GM23338 (cell line): ENCODE measurements around the gene CD33. TPM values are rescaled to one million over a fixed set of nuclear protein-coding genes. Genes with fewer than 3 reads are reported as not detected.

Source experiments
- ATAC-seq: fragments of 200-7000 bp; cut with Tn5 transposase; 3 replicates; pipeline ENCODE4 v1.9.1; 2020
- DNase-seq: peaks from one replicate; pipeline ENCODE4 v3.0.0-alpha.2; 2015; ENCODE audit warnings: low spot score
- H2AFZ ChIP-seq: fragments of 200-600 bp; sonication (generic); 2 replicates; pipeline ENCODE4 v1.8.0; 2016; ENCODE audit warnings: antibody characterized with exemption, mild to moderate bottlenecking, moderate library complexity
- H3F3A ChIP-seq: fragments of 200-600 bp; sonication (generic); replicated peaks from 2 replicates; pipeline ENCODE4 v1.8.0; 2017; ENCODE audit warnings: antibody characterized with exemption, mixed run types, low read depth
- H3K27ac ChIP-seq: fragments of 200-600 bp; sonication (generic); 2 replicates; pipeline ENCODE4 v1.6.1; 2016; ENCODE audit warnings: low read depth
- H3K27me3 ChIP-seq: fragments of 200-600 bp; sonication (generic); 2 replicates; pipeline ENCODE4 v1.8.0; 2016; ENCODE audit warnings: mild to moderate bottlenecking, mixed run types, moderate library complexity; ENCODE audit not compliant: insufficient read depth
- H3K36me3 ChIP-seq: fragments of 200-600 bp; sonication (generic); 2 replicates; pipeline ENCODE4 v1.8.0; 2016; ENCODE audit warnings: mild to moderate bottlenecking; ENCODE audit not compliant: insufficient read depth
- H3K4me1 ChIP-seq: fragments of 200-600 bp; sonication (generic); 2 replicates; pipeline ENCODE4 v1.8.0; 2016; ENCODE audit warnings: mild to moderate bottlenecking, moderate library complexity; ENCODE audit not compliant: insufficient read depth
- H3K4me2 ChIP-seq: fragments of 200-600 bp; sonication (generic); 2 replicates; pipeline ENCODE4 v1.7.1; 2017; ENCODE audit warnings: mixed run types
- H3K4me3 ChIP-seq: fragments of 200-600 bp; sonication (generic); 2 replicates; pipeline ENCODE4 v1.6.1; 2016; ENCODE audit warnings: mixed run types
- H3K79me2 ChIP-seq: fragments of 200-600 bp; sonication (generic); replicated peaks from 2 replicates; pipeline ENCODE4 v1.8.0; 2017; ENCODE audit warnings: mild to moderate bottlenecking; ENCODE audit not compliant: insufficient read depth
- H3K9me2 ChIP-seq: fragments of 200-600 bp; sonication (generic); 2 replicates; pipeline ENCODE4 v1.8.0; 2017; ENCODE audit not compliant: insufficient read depth
- H4K20me1 ChIP-seq: fragments of 200-600 bp; sonication (generic); replicated peaks from 2 replicates; pipeline ENCODE4 v1.8.0; 2017; ENCODE audit warnings: mild to moderate bottlenecking; ENCODE audit not compliant: insufficient read depth
- H3K27ac Mint-ChIP-seq: 2 replicates; pipeline ENCODE4 v1.8.0; 2020; ENCODE audit warnings: inconsistent platforms, mild to moderate bottlenecking, moderate library complexity, mixed read lengths
- H3K27me3 Mint-ChIP-seq: 3 replicates; pipeline ENCODE4 v1.8.0; 2022; ENCODE audit warnings: low read depth, mild to moderate bottlenecking, moderate library complexity, mixed read lengths, inconsistent platforms; ENCODE audit not compliant: insufficient read depth, poor library complexity
- H3K36me3 Mint-ChIP-seq: 3 replicates; pipeline ENCODE4 v1.8.0; 2021; ENCODE audit warnings: low read depth, mild to moderate bottlenecking, inconsistent platforms, moderate library complexity, mixed read lengths
- H3K4me1 Mint-ChIP-seq: 3 replicates; pipeline ENCODE4 v1.8.0; 2020; ENCODE audit warnings: mild to moderate bottlenecking, inconsistent platforms, mixed read lengths
- H3K4me3 Mint-ChIP-seq: 3 replicates; pipeline ENCODE4 v1.8.0; 2021; ENCODE audit warnings: moderate library complexity, mild to moderate bottlenecking, inconsistent platforms, mixed read lengths
- H3K9me3 Mint-ChIP-seq: 3 replicates; pipeline ENCODE4 v1.8.0; 2020; ENCODE audit warnings: moderate library complexity, mild to moderate bottlenecking, inconsistent platforms, mixed read lengths
- CREB1 ChIP-seq: fragments of 250-450 bp; sonication (Bioruptor Pico); IDR thresholded peaks from 2 replicates; pipeline ENCODE4 v1.5.0; 2020; ENCODE audit warnings: low read depth, mild to moderate bottlenecking, moderate library complexity
- CTCF ChIP-seq, 2 experiments: fragments of 200-600 bp in 1 of 2; sonication (generic) in 1 of 2; conservative IDR thresholded peaks; 2 replicates each; pipeline versions ENCODE4 v1.5.1 to v1.6.1; 2016 to 2017; ENCODE audit warnings: antibody characterized with exemption in 2 of 2, low read depth in 2 of 2, mild to moderate bottlenecking in 2 of 2, moderate library complexity in 1 of 2
- ETS1 ChIP-seq: IDR thresholded peaks from 2 replicates; pipeline ENCODE4 v1.6.1; 2016; ENCODE audit warnings: antibody characterized with exemption
- EZH2 ChIP-seq: fragments of 200-600 bp; sonication (generic); IDR thresholded peaks from one replicate; pipeline ENCODE4 v1.8.0; 2017; ENCODE audit warnings: antibody characterized with exemption, mild to moderate bottlenecking, low read depth; ENCODE audit not compliant: unreplicated experiment
- JUNB ChIP-seq: IDR thresholded peaks from one replicate; pipeline ENCODE4 v1.6.1; 2016; ENCODE audit warnings: antibody characterized with exemption; ENCODE audit not compliant: unreplicated experiment
- NANOG ChIP-seq: IDR thresholded peaks from 2 replicates; pipeline ENCODE4 v1.6.1; 2016; ENCODE audit warnings: antibody characterized with exemption, borderline replicate concordance
- STAT1 ChIP-seq: IDR thresholded peaks from one replicate; pipeline ENCODE4 v1.6.1; 2016; ENCODE audit warnings: antibody characterized with exemption; ENCODE audit not compliant: unreplicated experiment
- ZNF114 ChIP-seq: fragments of 250-450 bp; sonication (Bioruptor Pico); IDR thresholded peaks from 2 replicates; pipeline ENCODE4 v1.5.0; 2020; ENCODE audit warnings: mild to moderate bottlenecking, moderate library complexity
- ZNF331 ChIP-seq: fragments of 250-450 bp; sonication (Bioruptor Pico); IDR thresholded peaks from 2 replicates; pipeline ENCODE4 v1.5.0; 2020; ENCODE audit warnings: low read depth, mild to moderate bottlenecking, moderate library complexity
- ZNF462 ChIP-seq: fragments of 250-450 bp; sonication (Bioruptor Pico); IDR thresholded peaks from 2 replicates; pipeline ENCODE4 v1.5.0; 2020; ENCODE audit warnings: mild to moderate bottlenecking, moderate library complexity
- polyA plus RNA-seq: library from polyadenylated mRNA; unstranded; fragments of >200 nt; fragmentation: Nextera tagmentation; extraction: Ambion mirVana; gene quantifications from 2 replicates; pipeline ENCODE4 v1.2.1, GENCODE V29; 2016
- total RNA-seq: library from RNA; depleted of rRNA; stranded (reverse); fragments of >200 nt; shearing (Covaris generic); gene quantifications from 2 replicates; pipeline ENCODE4 v1.2.3, GENCODE V29; 2014

CD33 gene
- total and polyA plus RNA-seq, 2 experiments from 2014 or later = 0.45 TPM; not detected in 1

GRCh38 chr19:51183629-51184028 lies 41.3 kb upstream of the CD33 start (continued):
- TF ChIP-seq ZNF114 (CRISPR knock-in tag) (no peak), NANOG (no peak), ZNF462 (CRISPR knock-in tag) (no peak), STAT1 (no peak), EZH2 (no peak), CREB1 (no peak)

- peaks cover 18% of the 10 kb centered on the region for H3K27me3 Mint-ChIP-seq
- H3K4me3 Mint-ChIP-seq = no peak overlapping the region
- TF ChIP-seq CTCF (conservative IDR thresholded peaks at IDR 0.05; ENCODE audit: low read depth in 2 of 2) (no peak), ZNF331 (CRISPR knock-in tag) (no peak), NANOG (no peak), ZNF114 (CRISPR knock-in tag) (no peak), ETS1 (no peak), JUNB (no peak), STAT1 (no peak), CREB1 (no peak)
These were observed 39.6 kb upstream of the CD33 start for GRCh38 chr19:51185069-51185867.

More at GRCh38 chr19:51185069-51185867, 39.6 kb upstream of the CD33 start:
- Mint-ChIP-seq H3K27ac (no peak overlapping the region), H3K4me1 (no peaks in the 10 kb centered on the region), H3K36me3 (no peaks in the 10 kb centered on the region), H3K9me3 (peaks cover 35% of the 10 kb centered on the region)
- DNase-seq (no peak), ATAC-seq (no peak)
- no peaks in the 10 kb centered on the region for H3K4me1 ChIP-seq
- no peak overlapping the region for H3K4me3 ChIP-seq
- H3K9me2 ChIP-seq = 0 out of 2 replicates have a peak, but pooled peaks cover 2% of the 10 kb centered on the region
- no peak overlapping the region for H3K4me2 ChIP-seq
- no peaks in the 10 kb centered on the region for H3F3A ChIP-seq
- no peak overlapping the region for H3K27ac ChIP-seq
- no peaks in the 10 kb centered on the region for H4K20me1 ChIP-seq
- no peaks in the 10 kb centered on the region for H3K79me2 ChIP-seq
- H3K36me3 ChIP-seq = no peaks in the 10 kb centered on the region
- peaks cover 11% of the 10 kb centered on the region; the same call in 1 of the 2 replicates for H3K27me3 ChIP-seq
- no peak overlapping the region for H2AFZ ChIP-seq
